Stimulated activated CD4-positive, alpha-beta T cell treated with anti-CD3 and anti-CD28 coated beads, TNF-alpha, amount 100 ng/mL, for 1 hour (primary cell): ENCODE data around the gene TRAF1.
A peak's percentile ranks its signal among the peaks of the same experiment; 100 is the strongest.

Experiments used
- DNase-seq, 3 donors: peaks; one replicate each; pipeline ENCODE4 v3.0.0-alpha.2; 2020; ENCODE audit warnings: low read depth in 3 of 3, low spot score in 1 of 3

The TRAF1 gene

DNA sequence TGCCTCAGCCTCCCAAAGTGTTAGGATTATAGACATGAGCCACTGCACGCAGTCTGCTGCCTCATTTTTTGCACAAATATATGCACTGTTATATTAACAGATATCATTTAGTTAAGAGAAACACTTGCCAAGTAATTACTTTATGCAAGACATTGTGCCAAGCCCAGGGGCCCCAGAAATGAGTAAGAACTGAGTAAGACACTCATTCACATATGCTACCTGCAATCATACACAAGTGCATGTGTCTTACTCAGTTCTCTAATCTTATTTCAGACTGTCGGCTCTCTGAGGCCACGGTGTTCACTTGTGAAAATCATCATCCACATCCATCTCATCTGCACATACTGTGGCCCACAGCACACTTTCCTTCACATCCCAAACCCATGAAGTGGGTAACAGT is 16.0 kb downstream of the TRAF1 start:
- DNase-seq = no peak

DNA sequence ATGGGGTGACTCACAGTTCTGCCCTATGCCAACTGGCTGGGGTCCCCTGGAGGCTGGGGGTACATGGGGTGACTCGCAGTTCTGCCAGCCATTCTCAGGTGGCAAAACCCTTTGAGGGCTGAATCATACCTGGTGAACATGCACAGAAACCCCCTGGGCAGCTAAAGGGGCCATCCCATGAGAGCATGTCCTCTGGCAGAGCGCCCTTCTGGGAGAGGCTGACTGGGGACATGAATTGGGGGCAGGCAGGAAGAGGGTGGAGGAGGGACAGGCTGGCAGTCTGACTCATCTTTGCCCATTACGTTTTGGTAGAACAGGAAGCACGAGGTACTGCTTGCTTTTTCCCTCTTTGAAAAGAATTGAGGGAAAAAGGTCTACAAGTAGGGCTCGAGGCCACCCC is 16.7 kb downstream of the TRAF1 start:
- DNase-seq = no peak

- DNase-seq = no peak
Measured at GRCh38 chr9:120905315-120906164, 21.1 kb downstream of the TRAF1 start.

GRCh38 chr9:120904978-120905301 is 21.7 kb downstream of the TRAF1 start:
- DNase-seq = no peak

DNA sequence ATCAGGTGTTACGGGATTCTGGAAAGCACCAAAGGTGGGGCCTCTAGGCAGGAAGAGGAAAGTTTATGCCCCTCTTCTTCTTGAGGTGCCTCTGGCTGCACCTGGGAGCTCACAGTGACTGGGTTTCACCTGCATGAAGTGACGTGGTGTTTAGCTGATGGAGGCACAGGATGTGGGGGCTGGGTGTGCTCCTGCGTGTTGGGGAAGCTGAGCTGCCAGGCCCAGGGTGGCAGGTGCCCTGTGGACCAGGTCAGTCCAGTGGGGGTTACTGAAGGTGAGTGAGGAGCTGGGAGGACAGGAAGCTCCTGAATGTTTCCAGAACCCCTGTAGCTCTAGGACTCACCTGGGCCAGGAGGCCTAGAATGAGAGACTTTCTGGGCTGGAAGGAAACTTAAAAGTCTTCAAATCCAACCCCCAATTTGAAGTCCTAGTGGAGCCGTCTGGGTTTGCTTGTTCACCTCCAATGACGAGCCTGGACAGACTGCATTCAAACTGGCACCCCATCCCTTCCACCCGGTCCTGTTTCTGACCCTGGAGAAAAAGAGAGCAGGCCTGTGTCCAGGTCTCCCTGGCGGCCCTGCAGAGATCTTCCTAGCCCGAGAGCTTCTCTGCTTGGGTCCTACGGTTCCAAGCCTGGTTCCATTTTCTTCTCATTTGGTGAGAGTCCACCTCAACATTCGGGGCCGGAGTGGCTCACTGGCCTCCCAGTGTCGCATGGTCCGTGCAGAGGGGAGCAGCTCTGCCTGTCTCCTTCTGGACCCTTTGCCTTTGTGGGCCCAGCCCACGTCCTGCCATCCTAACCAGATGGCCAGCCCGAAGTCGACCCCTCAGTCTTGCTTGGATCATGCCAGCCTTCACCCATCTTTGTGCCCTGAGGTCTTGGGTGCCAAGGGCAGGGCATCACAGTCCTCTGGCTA is 22.3 kb downstream of the TRAF1 start:
- DNase-seq = no peak

GRCh38 chr9:120902569-120903535 is 23.7 kb downstream of the TRAF1 start:
- DNase-seq = no peak

DNA sequence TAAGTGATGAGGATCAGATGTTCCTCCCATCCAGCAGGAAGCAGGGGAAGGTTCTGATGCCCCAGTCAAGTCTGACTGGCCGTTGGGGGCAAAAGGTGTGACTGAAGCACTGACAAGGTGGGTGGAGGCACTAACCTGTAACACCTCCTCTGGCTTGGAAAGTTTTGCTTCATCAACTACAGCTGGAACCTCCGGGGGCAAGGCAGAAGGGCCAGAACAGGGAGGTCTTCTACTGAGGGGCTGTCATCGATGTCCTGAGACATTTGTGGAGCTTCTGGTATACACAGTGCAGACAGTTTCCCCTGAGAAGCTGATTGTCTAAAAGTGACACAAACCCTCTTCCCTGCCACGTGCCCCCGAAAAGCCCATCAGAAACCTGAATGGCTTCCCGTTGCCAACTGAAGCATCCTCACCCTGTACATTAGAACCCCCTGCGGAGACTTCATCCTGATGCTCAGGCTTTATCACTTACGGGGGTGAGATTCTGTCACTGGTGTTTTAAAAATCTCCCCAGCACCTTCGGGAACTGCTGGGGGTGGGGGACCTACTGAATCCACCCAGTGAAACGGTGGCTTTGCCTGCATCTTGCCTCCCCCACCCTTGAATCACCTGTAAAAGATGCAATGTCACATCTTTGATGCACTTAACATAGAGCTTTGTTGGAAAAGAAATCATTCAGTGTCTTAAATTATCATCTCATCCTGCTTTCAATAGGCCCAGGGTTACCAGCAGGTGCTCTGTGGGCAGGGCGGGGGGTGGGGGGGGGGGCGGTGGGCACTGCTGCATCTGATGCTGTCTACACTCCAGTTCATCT is 24.6 kb downstream of the TRAF1 start:
- DNase-seq = no peak

GRCh38 chr9:120900824-120901223 is 25.8 kb downstream of the TRAF1 start:
- no peak for DNase-seq

GRCh38 chr9:120899490-120900068 is 27.0 kb downstream of the TRAF1 start:
- DNase-seq = no peak

DNA sequence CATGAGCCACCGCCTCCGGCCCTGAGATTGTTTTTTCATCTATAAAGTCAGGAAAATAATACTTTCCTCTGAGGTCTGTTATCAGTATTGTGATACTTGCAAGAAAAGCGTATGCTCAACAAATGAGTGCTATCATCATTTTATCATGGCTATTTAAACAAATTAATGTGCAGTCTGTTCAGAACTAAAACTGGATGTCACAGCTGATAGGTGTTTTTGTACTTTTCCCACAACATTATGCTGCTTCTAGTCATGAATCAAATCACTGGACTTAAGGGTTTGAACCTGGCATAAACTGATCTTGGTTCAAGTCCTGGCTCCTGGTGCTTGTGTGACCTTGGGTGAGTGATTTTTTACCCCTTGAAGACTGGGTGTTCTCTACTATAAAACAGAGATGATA is 28.2 kb downstream of the TRAF1 start:
- DNase-seq = no peak

DNA sequence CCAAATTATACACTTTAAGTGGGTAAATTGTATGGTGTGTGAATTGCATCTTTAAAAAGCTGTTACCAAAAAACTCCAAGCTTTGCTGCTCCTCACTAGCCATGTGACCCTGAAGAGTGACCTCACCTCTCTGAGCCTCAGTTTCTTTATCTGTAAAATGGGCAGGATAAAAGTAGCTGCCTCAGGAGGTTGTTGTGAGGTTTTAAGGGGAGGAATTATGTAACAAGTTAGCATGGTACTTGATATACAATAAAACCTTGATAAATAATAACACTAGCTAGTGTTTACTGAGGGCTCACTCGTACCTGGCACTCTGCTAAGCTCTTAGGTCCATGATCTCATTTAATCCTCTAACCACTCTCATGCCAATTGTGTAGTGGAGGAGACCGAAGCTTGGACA is 30.6 kb downstream of the TRAF1 start:
- no peak for DNase-seq

- no peak for DNase-seq
Measured at GRCh38 chr9:120894321-120895148, 32.1 kb downstream of the TRAF1 start.

GRCh38 chr9:120893611-120894307 is 32.8 kb downstream of the TRAF1 start:
- DNase-seq = no peak

DNA sequence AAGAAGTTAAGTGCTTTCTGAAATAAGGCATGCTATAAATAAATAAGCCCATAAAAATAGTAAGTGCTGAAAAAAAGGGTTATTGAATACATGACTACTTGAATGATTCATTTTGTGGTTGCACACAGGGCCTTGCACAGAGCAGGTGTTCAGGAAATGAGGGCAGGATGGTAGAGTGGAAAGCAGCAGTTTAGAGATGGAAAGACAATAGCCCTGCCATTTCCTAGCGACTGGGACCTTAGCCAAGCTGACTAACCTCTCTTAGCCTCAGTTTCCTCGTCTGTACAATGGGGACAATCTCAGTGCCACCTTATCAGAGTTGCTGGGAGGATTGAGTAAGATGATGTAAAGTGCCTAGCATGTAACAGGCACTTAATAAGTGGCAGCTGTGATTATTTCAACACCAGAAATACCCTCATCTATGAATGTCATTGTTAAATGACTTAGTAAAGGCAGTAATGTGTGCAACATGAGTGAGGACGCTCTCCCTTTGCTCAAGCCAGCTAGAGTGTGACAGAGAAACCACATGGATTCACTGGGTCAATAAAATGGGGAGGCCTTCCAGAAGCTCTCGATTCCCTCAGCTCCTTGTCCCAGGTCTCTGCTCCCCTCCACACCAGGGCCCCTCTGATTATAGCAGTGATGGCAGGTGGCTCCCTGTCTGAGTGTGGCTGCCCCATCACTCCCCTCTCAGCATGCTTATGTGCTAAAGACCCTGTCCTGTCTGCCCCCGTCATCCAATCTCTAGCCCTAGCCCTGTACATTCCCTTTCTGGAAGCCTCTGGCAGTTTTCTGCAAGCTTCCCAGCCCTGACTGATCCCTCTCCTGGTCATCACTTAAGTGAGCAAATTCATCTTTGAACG is 33.6 kb downstream of the TRAF1 start:
- DNase-seq = peak in 1 of 3 donors; percentile 56

GRCh38 chr9:120891884-120892747 is 34.5 kb downstream of the TRAF1 start:
- DNase-seq = no peak

GRCh38 chr9:120891245-120891883 is 35.2 kb downstream of the TRAF1 start:
- DNase-seq = peak in 1 of 3 donors; percentile 57
